Cardiac fibroblast (primary cell): Measurements from ENCODE around the gene DNAH17.

Experiments used
- DNase-seq, 2 donors: peaks; one replicate each; pipeline versions ENCODE4 v3.0.0 to v3.0.0-alpha.2; 2010; ENCODE audit warnings: low read depth in 2 of 2
- H3K4me3 ChIP-seq, 2 donors: replicated peaks in 1 of 2; 1 replicate in 1 of 2; 2 replicates in 1 of 2; pipeline ENCODE4 v1.5.1; 2011; ENCODE audit warnings: low read depth in 2 of 2, low read length in 2 of 2, mild to moderate bottlenecking in 2 of 2, moderate library complexity in 1 of 2
- TF ChIP-seq, protein P1 (sequence below): IDR thresholded peaks from one replicate; pipeline ENCODE4 v1.5.1; 2011; ENCODE audit warnings: low read depth, mild to moderate bottlenecking, low read length, inconsistent platforms

Gene DNAH17

GRCh38 chr17:78396441-78397337, 180.5 kb downstream of the DNAH17 start:
- peak; percentile 39 to 68 for DNase-seq
- TF ChIP-seq, protein P1, sequence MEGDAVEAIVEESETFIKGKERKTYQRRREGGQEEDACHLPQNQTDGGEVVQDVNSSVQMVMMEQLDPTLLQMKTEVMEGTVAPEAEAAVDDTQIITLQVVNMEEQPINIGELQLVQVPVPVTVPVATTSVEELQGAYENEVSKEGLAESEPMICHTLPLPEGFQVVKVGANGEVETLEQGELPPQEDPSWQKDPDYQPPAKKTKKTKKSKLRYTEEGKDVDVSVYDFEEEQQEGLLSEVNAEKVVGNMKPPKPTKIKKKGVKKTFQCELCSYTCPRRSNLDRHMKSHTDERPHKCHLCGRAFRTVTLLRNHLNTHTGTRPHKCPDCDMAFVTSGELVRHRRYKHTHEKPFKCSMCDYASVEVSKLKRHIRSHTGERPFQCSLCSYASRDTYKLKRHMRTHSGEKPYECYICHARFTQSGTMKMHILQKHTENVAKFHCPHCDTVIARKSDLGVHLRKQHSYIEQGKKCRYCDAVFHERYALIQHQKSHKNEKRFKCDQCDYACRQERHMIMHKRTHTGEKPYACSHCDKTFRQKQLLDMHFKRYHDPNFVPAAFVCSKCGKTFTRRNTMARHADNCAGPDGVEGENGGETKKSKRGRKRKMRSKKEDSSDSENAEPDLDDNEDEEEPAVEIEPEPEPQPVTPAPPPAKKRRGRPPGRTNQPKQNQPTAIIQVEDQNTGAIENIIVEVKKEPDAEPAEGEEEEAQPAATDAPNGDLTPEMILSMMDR, result no peak
- H3K4me3 ChIP-seq, result no peak overlapping the region

GRCh38 chr17:78395155-78395554, 182.0 kb downstream of the DNAH17 start:
- TF ChIP-seq, protein P1, result no peak
- no peak for DNase-seq

DNA sequence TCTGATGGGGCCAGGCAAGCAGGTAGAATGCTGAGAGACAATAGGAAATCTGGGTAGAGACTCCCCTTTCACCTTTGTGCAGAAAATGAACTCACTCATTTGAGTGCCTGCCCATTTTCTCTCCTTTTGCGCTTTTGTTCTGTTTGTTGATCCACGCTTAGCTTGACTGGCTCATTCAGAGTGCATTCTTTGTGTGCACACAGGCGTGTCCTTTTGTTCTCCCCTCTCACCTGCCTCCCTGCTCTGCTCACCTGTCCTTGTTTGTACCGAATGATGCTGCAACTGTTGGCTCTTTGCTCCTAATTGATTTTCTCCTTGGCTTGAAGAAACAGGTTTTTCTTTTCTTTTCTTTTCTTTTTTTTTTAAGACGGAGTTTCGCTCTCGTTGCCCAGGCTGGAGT, 183.0 kb downstream of the DNAH17 start:
- H3K4me3 ChIP-seq, result no peak overlapping the region
- DNase-seq, result no peak
- TF ChIP-seq, protein P1, result no peak

More at GRCh38 chr17:78395155-78395554, 182.0 kb downstream of the DNAH17 start:
- H3K4me3 ChIP-seq, result no peak overlapping the region

DNA sequence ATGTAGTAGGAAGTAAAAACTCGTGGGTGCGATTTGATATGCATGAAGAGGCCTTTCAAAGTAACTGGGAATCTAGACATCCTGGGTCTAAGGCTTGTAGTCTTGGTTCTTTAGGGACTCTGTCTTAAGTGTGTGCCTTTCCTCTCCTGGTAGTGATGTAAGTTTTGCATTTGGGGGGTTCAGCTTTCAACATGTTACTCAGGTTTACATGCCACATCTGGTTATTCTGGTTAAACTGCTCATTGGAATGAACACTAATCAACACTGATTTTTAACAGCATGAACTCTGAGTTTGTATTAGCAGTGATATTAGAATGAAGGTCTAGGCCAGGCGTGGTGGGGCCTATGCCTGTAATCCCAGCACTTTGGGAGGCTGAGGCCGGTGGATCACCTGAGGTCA, 183.6 kb downstream of the DNAH17 start:
- H3K4me3 ChIP-seq, result no peak overlapping the region
- no peak for DNase-seq
- TF ChIP-seq, protein P1, result no peak

- no peak overlapping the region for H3K4me3 ChIP-seq
- TF ChIP-seq, protein P1, result no peak
- DNase-seq, result no peak
These were observed 184.9 kb downstream of the DNAH17 start for GRCh38 chr17:78392295-78392694.

DNA sequence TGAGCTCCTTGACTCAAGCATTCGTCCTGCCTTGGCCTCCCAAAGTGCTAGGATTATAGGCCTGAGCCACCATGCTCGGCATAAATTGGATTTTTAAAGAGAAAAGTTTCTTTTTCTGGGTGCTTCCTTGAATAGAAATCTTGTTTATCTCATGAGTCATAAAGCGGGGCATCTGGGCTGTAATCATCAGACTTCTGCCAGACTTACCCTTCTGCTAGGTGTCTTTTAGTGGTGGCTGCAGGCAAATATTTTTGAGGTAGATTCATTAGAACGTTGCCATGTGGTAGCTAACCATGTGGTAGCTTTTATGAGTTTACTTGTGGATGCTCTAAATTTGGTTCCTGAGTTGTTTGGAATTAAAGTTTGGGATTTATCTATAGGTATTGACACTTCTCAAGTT, 185.4 kb downstream of the DNAH17 start:
- DNase-seq, result peak; percentile 19 to 59
- TF ChIP-seq, protein P1, result no peak
- no peak overlapping the region for H3K4me3 ChIP-seq
